Measurements from ENCODE around the gene ZNF565. TPM values are rescaled to one million over a fixed set of nuclear protein-coding genes. Genes with fewer than 3 reads are reported as not detected.

ZNF565 gene
- total RNA-seq, 1 experiment from 2014 or later: 4.8 TPM

DNA sequence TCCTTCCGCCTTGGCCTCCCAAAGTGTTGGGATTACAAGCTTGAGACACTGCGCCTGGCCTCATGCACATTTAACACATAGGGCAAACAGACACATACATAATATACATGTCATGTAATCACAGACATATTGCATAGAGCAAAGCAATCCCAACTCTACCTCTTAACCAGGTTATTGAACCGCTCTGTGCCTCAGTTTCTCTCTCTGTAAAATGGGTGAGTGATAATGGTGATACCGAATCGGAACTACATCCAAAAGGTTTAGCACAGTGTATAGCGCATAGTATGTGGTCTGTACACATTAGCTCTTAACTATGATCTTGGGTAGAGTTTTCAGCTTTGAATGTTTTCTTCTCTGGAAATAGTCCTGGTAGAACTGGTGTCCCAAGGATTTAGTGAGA is 69.8 kb downstream of the ZNF565 start:
- no peak overlapping the region for H2BK15ac ChIP-seq (ENCODE audit: low read depth, low read length)
- H3K9me3 Mint-ChIP-seq: no peaks in the 10 kb centered on the region; a peak in 1 of 5 replicates
- H3K23me2 ChIP-seq (ENCODE audit: insufficient read length, low read depth, low read length, poor library complexity, severe bottlenecking): peaks cover 4% of the 10 kb centered on the region
- H2AK5ac ChIP-seq (ENCODE audit: insufficient read length, low read length): no peak overlapping the region
- no peak overlapping the region for H3K56ac ChIP-seq (ENCODE audit: insufficient read length, low read depth, low read length)
- H2BK20ac ChIP-seq (ENCODE audit: low read depth, low read length, poor library complexity, severe bottlenecking): no peak overlapping the region
- H2BK12ac ChIP-seq (ENCODE audit: insufficient read length, low read depth, low read length): no peak overlapping the region
- H3K79me1 ChIP-seq (ENCODE audit: insufficient read depth, low read depth, low read length, poor library complexity, severe bottlenecking): no peaks in the 10 kb centered on the region
- H4K5ac ChIP-seq (ENCODE audit: insufficient read length, low read depth, low read length): no peak overlapping the region
- H3K9me3 ChIP-seq (ENCODE audit: control insufficient read depth, low read depth, low read length): no peaks in the 10 kb centered on the region
- no peaks in the 10 kb centered on the region for H3K27me3 ChIP-seq (ENCODE audit: insufficient read depth, low read length)
- H3K4me1 ChIP-seq (ENCODE audit: insufficient read depth, low read length): no peaks in the 10 kb centered on the region
- H4K20me1 ChIP-seq (ENCODE audit: control insufficient read depth, insufficient read depth, insufficient read length): no peaks in the 10 kb centered on the region
- DNase-seq: no peak
- H3K9ac ChIP-seq (ENCODE audit: extremely low read depth, insufficient read length, low read length): no peak overlapping the region
- WGBS (ENCODE audit: extremely low coverage, insufficient read length, low lambda C conversion rate): no CpG with 5 or more reads among the region's 6 CpGs
- no peak overlapping the region for H3K23ac ChIP-seq (ENCODE audit: insufficient read length, low read depth, low read length)
- H3K4me3 Mint-ChIP-seq: no peak overlapping the region
- H3K79me2 ChIP-seq (ENCODE audit: insufficient read depth, low read length): no peaks in the 10 kb centered on the region
- TF ChIP-seq, protein P1, sequence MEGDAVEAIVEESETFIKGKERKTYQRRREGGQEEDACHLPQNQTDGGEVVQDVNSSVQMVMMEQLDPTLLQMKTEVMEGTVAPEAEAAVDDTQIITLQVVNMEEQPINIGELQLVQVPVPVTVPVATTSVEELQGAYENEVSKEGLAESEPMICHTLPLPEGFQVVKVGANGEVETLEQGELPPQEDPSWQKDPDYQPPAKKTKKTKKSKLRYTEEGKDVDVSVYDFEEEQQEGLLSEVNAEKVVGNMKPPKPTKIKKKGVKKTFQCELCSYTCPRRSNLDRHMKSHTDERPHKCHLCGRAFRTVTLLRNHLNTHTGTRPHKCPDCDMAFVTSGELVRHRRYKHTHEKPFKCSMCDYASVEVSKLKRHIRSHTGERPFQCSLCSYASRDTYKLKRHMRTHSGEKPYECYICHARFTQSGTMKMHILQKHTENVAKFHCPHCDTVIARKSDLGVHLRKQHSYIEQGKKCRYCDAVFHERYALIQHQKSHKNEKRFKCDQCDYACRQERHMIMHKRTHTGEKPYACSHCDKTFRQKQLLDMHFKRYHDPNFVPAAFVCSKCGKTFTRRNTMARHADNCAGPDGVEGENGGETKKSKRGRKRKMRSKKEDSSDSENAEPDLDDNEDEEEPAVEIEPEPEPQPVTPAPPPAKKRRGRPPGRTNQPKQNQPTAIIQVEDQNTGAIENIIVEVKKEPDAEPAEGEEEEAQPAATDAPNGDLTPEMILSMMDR (conservative IDR thresholded peaks at IDR 0.05): no peak
- H3K27ac Mint-ChIP-seq: no peak overlapping the region
- H3K27me3 Mint-ChIP-seq (ENCODE audit: low read depth): no peaks in the 10 kb centered on the region; the same call in 1 of the 2 replicates
- H3K4me2 ChIP-seq (ENCODE audit: insufficient read depth, insufficient read length, low read length): no peak overlapping the region
- H2BK5ac ChIP-seq (ENCODE audit: insufficient read length, low read length): no peak overlapping the region
- H2BK120ac ChIP-seq (ENCODE audit: low read depth, low read length, poor library complexity, severe bottlenecking): no peak overlapping the region
- H3K14ac ChIP-seq (ENCODE audit: insufficient read depth, low read length): no peak overlapping the region
- no peak overlapping the region for H4K91ac ChIP-seq (ENCODE audit: insufficient read length, low read depth, low read length)
- no peak overlapping the region for H4K8ac ChIP-seq (replicated peaks; ENCODE audit: insufficient read length, low read depth, low read length)
- no peak overlapping the region for H3K4ac ChIP-seq (ENCODE audit: low read depth, low read length)
- peaks cover 9 to 12% of the 10 kb centered on the region in 2 experiments for H3K4me1 Mint-ChIP-seq
- H2AFZ ChIP-seq (ENCODE audit: low read length): no peak overlapping the region
- no peak overlapping the region for H3K27ac ChIP-seq (ENCODE audit: insufficient read length, low read depth, low read length)
- no peak overlapping the region for H3K18ac ChIP-seq (ENCODE audit: insufficient read length, low read depth, low read length)
- peaks cover 51 to 75% (median 71%) of the 10 kb centered on the region in 3 experiments; a peak in 6 of 7 replicates for H3K36me3 Mint-ChIP-seq (ENCODE audit: insufficient read depth in 1 of 3, low read depth in 3 of 3)
- no peak overlapping the region for H3T11ph ChIP-seq (ENCODE audit: low read length)
